SJSA1 (cell line): ENCODE measurements around the gene TCP11. TPM values are rescaled to one million over a fixed set of nuclear protein-coding genes. Genes with fewer than 3 reads are reported as not detected.

Experiments
- DNase-seq, 2 experiments: peaks; one replicate each; pipeline ENCODE4 v3.0.0-alpha.2; 2015 to 2020; ENCODE audit warnings: low spot score in 2 of 2, low read depth in 1 of 2
- H3K27ac ChIP-seq: fragments of 250-450 bp; sonication (Bioruptor Pico); 2 replicates; pipeline ENCODE4 v1.5.1; 2020; ENCODE audit warnings: mild to moderate bottlenecking, moderate library complexity
- H3K27me3 ChIP-seq: fragments of 250-450 bp; sonication (Bioruptor Pico); replicated peaks from 2 replicates; pipeline ENCODE4 v1.5.1; 2020; ENCODE audit warnings: mild to moderate bottlenecking, moderate library complexity
- H3K36me3 ChIP-seq: fragments of 250-450 bp; sonication (Bioruptor Pico); 2 replicates; pipeline ENCODE4 v1.5.1; 2020; ENCODE audit warnings: mild to moderate bottlenecking
- H3K4me1 ChIP-seq: fragments of 250-450 bp; sonication (Bioruptor Pico); replicated peaks from 2 replicates; pipeline ENCODE4 v1.6.1; 2021; ENCODE audit warnings: mild to moderate bottlenecking
- H3K4me3 ChIP-seq: fragments of 250-450 bp; sonication (Bioruptor Pico); 2 replicates; pipeline ENCODE4 v1.5.1; 2020; ENCODE audit warnings: mild to moderate bottlenecking
- H3K9me3 ChIP-seq: fragments of 250-450 bp; sonication (Bioruptor Pico); replicated peaks from 2 replicates; pipeline ENCODE4 v1.5.1; 2020; ENCODE audit warnings: mild to moderate bottlenecking
- total RNA-seq: library from RNA; depleted of rRNA; stranded (reverse); fragments of >200 nt; shearing (Covaris generic); gene quantifications from 2 replicates; pipeline ENCODE4 v1.2.3, GENCODE V29; 2014

Gene TCP11
- total RNA-seq, 1 experiment from 2014 or later: 1.6 TPM

GRCh38 chr6:35178932-35179832 lies 38.0 kb upstream of the TCP11 start:
- Histone ChIP-seq H3K36me3 (no peaks in the 10 kb centered on the region), H3K27ac (no peak overlapping the region), H3K4me3 (no peak overlapping the region), H3K27me3 (no peaks in the 10 kb centered on the region), H3K9me3 (no peaks in the 10 kb centered on the region), H3K4me1 (peaks cover 59% of the 10 kb centered on the region)
- DNase-seq: no peak

- Histone ChIP-seq H3K36me3 (no peaks in the 10 kb centered on the region), H3K4me1 (peaks cover 68% of the 10 kb centered on the region), H3K27ac (no peak overlapping the region), H3K4me3 (no peak overlapping the region), H3K27me3 (no peaks in the 10 kb centered on the region), H3K9me3 (no peaks in the 10 kb centered on the region)
- DNase-seq: no peak
Observed at GRCh38 chr6:35178012-35178411, 36.9 kb upstream of the TCP11 start.

- no peak overlapping the region for H3K27ac ChIP-seq
- H3K4me3 ChIP-seq: no peak overlapping the region
- no peak for DNase-seq
- no peaks in the 10 kb centered on the region for H3K27me3 ChIP-seq
- peaks cover 70% of the 10 kb centered on the region for H3K4me1 ChIP-seq
- H3K9me3 ChIP-seq: no peaks in the 10 kb centered on the region
- no peaks in the 10 kb centered on the region for H3K36me3 ChIP-seq
Observed at GRCh38 chr6:35177596-35177995, 36.5 kb upstream of the TCP11 start.

DNA sequence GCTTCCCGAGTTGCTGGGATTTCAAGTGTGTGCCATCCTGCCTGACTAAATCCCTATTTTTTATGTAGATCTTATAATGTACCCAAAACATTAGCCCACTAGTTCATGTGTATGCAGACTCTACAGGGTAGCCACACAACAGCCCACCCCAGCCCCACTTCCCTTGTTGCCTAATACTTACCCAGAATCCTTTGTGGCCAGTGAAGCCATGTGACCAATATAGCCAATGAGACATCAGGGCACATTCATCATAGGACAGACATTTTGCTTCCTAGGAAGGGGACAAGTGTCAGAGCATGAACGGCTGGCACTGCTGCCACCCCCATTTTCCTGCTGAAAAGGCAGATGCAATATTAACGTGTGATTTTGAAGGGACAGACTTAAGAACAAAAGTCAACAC lies 36.0 kb upstream of the TCP11 start:
- Histone ChIP-seq H3K4me3 (no peak overlapping the region), H3K36me3 (no peaks in the 10 kb centered on the region), H3K9me3 (no peaks in the 10 kb centered on the region), H3K27me3 (no peaks in the 10 kb centered on the region), H3K27ac (no peak overlapping the region), H3K4me1 (peaks cover 73% of the 10 kb centered on the region)
- no peak for DNase-seq

GRCh38 chr6:35176301-35177024 lies 35.3 kb upstream of the TCP11 start:
- no peak overlapping the region for H3K27ac ChIP-seq
- H3K4me3 ChIP-seq: no peak overlapping the region
- H3K27me3 ChIP-seq: no peaks in the 10 kb centered on the region
- H3K9me3 ChIP-seq: no peaks in the 10 kb centered on the region
- no peaks in the 10 kb centered on the region for H3K36me3 ChIP-seq
- DNase-seq: no peak
- H3K4me1 ChIP-seq: peaks cover 73% of the 10 kb centered on the region

GRCh38 chr6:35174501-35174900 lies 33.4 kb upstream of the TCP11 start:
- Histone ChIP-seq H3K27me3 (no peaks in the 10 kb centered on the region), H3K4me1 (peaks cover 72% of the 10 kb centered on the region), H3K27ac (no peak overlapping the region), H3K36me3 (no peaks in the 10 kb centered on the region), H3K9me3 (no peaks in the 10 kb centered on the region), H3K4me3 (no peak overlapping the region)
- DNase-seq: no peak

DNA sequence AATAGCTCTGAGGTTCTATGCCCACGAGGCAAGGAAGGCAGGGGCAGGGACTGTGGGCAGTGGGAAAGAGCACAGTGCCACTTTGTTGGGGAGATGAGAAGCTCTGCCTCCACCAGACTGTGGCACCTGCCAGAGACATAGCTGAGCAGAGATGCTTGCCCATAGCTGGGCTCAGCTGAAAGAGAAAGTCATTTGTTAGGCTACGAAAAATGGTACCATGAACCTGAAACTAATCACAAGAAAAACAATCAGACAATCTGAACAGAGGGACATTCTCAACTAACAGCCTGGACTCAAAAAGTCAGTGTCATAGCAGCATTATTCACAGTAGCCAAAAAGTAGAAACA lies 32.9 kb upstream of the TCP11 start:
- Histone ChIP-seq H3K4me3 (no peak overlapping the region), H3K36me3 (no peaks in the 10 kb centered on the region), H3K27ac (peak overlapping the region; percentile 71), H3K4me1 (peaks cover 68% of the 10 kb centered on the region), H3K27me3 (no peaks in the 10 kb centered on the region), H3K9me3 (no peaks in the 10 kb centered on the region)
- DNase-seq: no peak

DNA sequence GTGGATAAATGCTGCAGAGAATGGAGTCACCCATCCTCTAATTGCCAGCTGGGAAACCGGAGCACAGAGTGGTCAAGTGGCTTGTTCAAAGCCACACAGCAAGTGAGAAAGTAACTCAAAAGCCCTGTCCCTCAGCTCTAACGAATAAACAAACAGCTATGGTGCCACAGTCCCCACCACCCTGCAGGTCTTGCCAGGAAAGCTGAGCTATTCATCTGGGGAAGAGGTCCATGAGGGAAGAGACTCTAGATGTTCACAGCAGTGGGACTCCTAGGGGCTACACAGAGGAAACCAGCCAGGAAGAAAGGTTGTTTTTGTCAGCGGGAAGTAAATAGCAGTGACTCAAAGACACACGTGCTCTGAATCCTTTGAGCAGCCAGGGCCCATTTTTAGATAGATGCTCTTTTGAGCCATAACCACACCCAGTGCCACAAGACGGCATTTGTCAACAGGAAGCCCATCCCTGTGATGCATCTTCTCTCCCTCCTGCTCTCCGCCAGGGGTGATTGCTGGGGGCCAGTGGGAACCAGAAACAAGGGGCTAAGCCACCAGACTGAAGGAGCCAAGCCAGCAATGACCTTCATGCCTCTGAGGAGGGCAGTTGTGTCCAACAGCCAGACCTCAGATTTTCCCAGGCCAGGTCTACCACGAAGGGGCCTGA lies 32.4 kb upstream of the TCP11 start:
- H3K27ac ChIP-seq: peak overlapping the region; percentile 71
- peaks cover 63% of the 10 kb centered on the region for H3K4me1 ChIP-seq
- no peak overlapping the region for H3K4me3 ChIP-seq
- peak; percentile 75 to 78 for DNase-seq
- no peaks in the 10 kb centered on the region for H3K36me3 ChIP-seq
- H3K27me3 ChIP-seq: no peaks in the 10 kb centered on the region
- H3K9me3 ChIP-seq: no peaks in the 10 kb centered on the region

DNA sequence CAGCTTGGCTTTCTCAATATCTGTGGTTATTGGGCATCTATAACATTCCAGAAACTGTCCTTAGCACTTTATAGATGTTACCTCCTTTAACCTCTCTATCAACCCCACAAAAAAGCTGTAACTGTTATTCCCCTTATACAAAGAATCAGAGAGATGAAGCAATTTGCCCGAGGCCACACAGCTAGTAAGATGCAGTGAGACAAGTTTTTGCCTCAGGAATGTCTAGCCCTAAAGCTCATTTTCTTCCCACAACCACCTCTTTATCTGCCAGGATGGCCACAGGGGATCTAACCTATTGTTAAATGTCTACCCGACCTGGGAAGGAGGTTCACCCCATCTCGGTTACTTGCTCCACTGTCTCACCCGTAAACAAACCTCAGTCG lies 31.9 kb upstream of the TCP11 start:
- Histone ChIP-seq H3K4me1 (peaks cover 58% of the 10 kb centered on the region), H3K36me3 (no peaks in the 10 kb centered on the region), H3K9me3 (no peaks in the 10 kb centered on the region), H3K27ac (peak overlapping the region; percentile 71), H3K4me3 (no peak overlapping the region), H3K27me3 (no peaks in the 10 kb centered on the region)
- peak; percentile 73 to 86 for DNase-seq

DNA sequence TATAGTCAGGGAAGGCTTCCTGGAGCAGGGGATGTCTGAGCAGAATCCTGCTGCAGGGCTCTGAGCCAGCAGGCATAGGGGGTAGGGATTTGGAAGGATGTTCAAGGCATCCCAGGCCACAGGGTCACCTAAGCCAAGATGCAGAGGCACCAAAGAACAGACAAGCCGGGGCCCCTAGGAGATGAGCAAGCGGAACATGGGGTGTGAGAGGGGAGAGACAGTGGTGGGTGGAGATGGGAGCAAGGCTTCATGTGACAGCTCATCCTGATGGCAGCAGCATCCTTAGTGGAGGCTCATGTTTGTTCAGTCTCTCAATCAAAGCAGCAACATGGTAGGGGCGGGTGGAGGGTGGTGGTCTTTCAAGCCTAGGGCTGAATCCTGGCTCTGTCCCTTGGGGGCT lies 29.8 kb upstream of the TCP11 start:
- Histone ChIP-seq H3K36me3 (no peaks in the 10 kb centered on the region), H3K4me1 (peaks cover 69% of the 10 kb centered on the region), H3K27ac (no peak overlapping the region), H3K4me3 (no peak overlapping the region), H3K9me3 (no peaks in the 10 kb centered on the region), H3K27me3 (no peaks in the 10 kb centered on the region)
- no peak for DNase-seq

DNA sequence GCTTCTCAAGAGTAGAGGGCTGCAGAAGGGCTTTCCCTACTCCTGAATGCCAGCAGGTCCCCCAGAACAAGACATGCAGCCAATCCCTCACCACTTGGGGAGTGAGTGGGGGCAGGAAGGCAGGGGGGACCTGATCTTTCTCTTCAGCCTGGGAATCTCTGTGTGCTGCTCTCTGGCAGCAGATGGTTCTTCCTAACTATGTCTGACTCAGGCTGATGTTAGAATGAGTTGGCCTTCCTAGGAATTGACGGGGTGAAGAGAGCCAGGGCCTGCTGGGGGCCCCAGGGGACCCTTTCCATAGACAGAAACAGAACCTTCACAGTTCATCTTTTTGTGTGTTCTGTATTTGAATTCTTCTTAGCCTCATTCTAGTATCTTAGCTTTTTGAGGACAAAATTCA lies 29.0 kb upstream of the TCP11 start:
- Histone ChIP-seq H3K4me1 (peaks cover 77% of the 10 kb centered on the region), H3K4me3 (no peak overlapping the region)
- no peak for DNase-seq

GRCh38 chr6:35168461-35168861 lies 27.3 kb upstream of the TCP11 start:
- Histone ChIP-seq H3K9me3 (no peaks in the 10 kb centered on the region), H3K27ac (no peak overlapping the region), H3K36me3 (no peaks in the 10 kb centered on the region), H3K4me3 (no peak overlapping the region), H3K4me1 (peaks cover 73% of the 10 kb centered on the region), H3K27me3 (no peaks in the 10 kb centered on the region)
- DNase-seq: no peak

More for the DNA sequence above, 29.0 kb upstream of the TCP11 start:
- Histone ChIP-seq H3K27ac (no peak overlapping the region), H3K36me3 (no peaks in the 10 kb centered on the region), H3K9me3 (no peaks in the 10 kb centered on the region), H3K27me3 (no peaks in the 10 kb centered on the region)

DNA sequence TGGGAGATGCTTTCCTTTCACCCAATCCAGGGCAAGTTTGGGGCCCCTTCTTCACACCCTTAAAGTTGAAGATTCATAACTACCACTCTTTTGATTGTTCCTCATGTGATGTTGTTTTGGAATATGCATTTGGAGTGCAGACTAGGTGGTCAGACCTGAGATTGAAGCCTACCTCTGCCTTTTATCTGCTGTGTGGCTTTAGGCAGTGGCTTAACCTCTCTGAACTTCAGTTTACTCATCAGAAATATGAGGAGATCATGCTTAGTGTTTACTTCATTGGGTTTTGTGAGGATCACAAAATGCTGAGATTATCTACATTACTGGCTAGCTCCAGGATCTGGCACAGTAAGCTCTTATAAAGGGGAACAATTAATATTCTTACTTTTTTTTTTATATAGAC lies 26.4 kb upstream of the TCP11 start:
- H3K27ac ChIP-seq: no peak overlapping the region
- no peak overlapping the region for H3K4me3 ChIP-seq
- DNase-seq: no peak
- peaks cover 64% of the 10 kb centered on the region for H3K4me1 ChIP-seq
- no peaks in the 10 kb centered on the region for H3K9me3 ChIP-seq
- H3K36me3 ChIP-seq: no peaks in the 10 kb centered on the region
- no peaks in the 10 kb centered on the region for H3K27me3 ChIP-seq

- peak overlapping the region; percentile 53 for H3K27ac ChIP-seq
- peaks cover 54% of the 10 kb centered on the region for H3K4me1 ChIP-seq
- H3K9me3 ChIP-seq: no peaks in the 10 kb centered on the region
- H3K4me3 ChIP-seq: no peak overlapping the region
- no peaks in the 10 kb centered on the region for H3K36me3 ChIP-seq
- DNase-seq: no peak
- H3K27me3 ChIP-seq: no peaks in the 10 kb centered on the region
Observed at GRCh38 chr6:35166520-35166919, 25.4 kb upstream of the TCP11 start.
